NCI-H460 (cell line): Measurements from ENCODE around the gene GRK3. TPM values are rescaled to one million over a fixed set of nuclear protein-coding genes. Genes with fewer than 3 reads are reported as not detected.
"Not testable (repeated sequence)": the region's sequence is repeated elsewhere in the genome, so short reads cannot be mapped to it uniquely, and the experiment has no call there.

Experiments used
- DNase-seq: peaks from one replicate; pipeline ENCODE4 v3.0.0-alpha.2; 2016; ENCODE audit warnings: low read depth; ENCODE audit errors: extremely low read depth
- total RNA-seq: library from RNA; depleted of rRNA; stranded (reverse); fragments of >200 nt; shearing (Covaris generic); gene quantifications from 2 replicates; pipeline ENCODE4 v1.2.3, GENCODE V29; 2014

GRK3 gene
- total RNA-seq, 1 experiment from 2014 or later, result 3.7 TPM

GRCh38 chr22:25623851-25624250 lies 59.4 kb downstream of the GRK3 start:
- no peak for DNase-seq

- no peak for DNase-seq
Observed at GRCh38 chr22:25624476-25624875, 60.0 kb downstream of the GRK3 start.

GRCh38 chr22:25625747-25626623 lies 61.5 kb downstream of the GRK3 start:
- DNase-seq, result not testable (repeated sequence)

GRCh38 chr22:25626624-25626990 lies 62.1 kb downstream of the GRK3 start:
- no peak for DNase-seq

GRCh38 chr22:25627271-25627852 lies 62.9 kb downstream of the GRK3 start:
- DNase-seq, result no peak

- DNase-seq, result no peak
Observed at GRCh38 chr22:25628494-25628893, 64.0 kb downstream of the GRK3 start.

GRCh38 chr22:25629613-25630012 lies 65.1 kb downstream of the GRK3 start:
- no peak for DNase-seq

- no peak for DNase-seq
Observed at GRCh38 chr22:25630447-25630846, 66.0 kb downstream of the GRK3 start.

- DNase-seq, result no peak
Observed at GRCh38 chr22:25636323-25636722, 71.8 kb downstream of the GRK3 start.

- no peak for DNase-seq
Observed at GRCh38 chr22:25637032-25637431, 72.6 kb downstream of the GRK3 start.

GRCh38 chr22:25637672-25638071 lies 73.2 kb downstream of the GRK3 start:
- DNase-seq, result no peak

GRCh38 chr22:25638638-25639037 lies 74.2 kb downstream of the GRK3 start:
- DNase-seq, result no peak

- no peak for DNase-seq
Observed at GRCh38 chr22:25641650-25642049, 77.2 kb downstream of the GRK3 start.

GRCh38 chr22:25643232-25644000 lies 78.9 kb downstream of the GRK3 start:
- no peak for DNase-seq

- DNase-seq, result no peak
Observed at GRCh38 chr22:25644122-25644521, 79.6 kb downstream of the GRK3 start.

GRCh38 chr22:25645266-25645665 lies 80.8 kb downstream of the GRK3 start:
- no peak for DNase-seq

- no peak for DNase-seq
Observed at GRCh38 chr22:25645964-25646363, 81.5 kb downstream of the GRK3 start.

GRCh38 chr22:25650833-25651232 lies 86.4 kb downstream of the GRK3 start:
- no peak for DNase-seq

GRCh38 chr22:25651332-25652085 lies 87.0 kb downstream of the GRK3 start:
- DNase-seq, result no peak

- DNase-seq, result no peak
Observed at GRCh38 chr22:25654676-25655075, 90.2 kb downstream of the GRK3 start.
